Superior temporal gyrus (tissue), 1 donor: ENCODE measurements around the gene LAMA4.

Experiments
- DNase-seq: peaks from one replicate; pipeline ENCODE4 v3.0.0-alpha.2; 2016; ENCODE audit errors: extremely low spot score

The LAMA4 gene

DNA sequence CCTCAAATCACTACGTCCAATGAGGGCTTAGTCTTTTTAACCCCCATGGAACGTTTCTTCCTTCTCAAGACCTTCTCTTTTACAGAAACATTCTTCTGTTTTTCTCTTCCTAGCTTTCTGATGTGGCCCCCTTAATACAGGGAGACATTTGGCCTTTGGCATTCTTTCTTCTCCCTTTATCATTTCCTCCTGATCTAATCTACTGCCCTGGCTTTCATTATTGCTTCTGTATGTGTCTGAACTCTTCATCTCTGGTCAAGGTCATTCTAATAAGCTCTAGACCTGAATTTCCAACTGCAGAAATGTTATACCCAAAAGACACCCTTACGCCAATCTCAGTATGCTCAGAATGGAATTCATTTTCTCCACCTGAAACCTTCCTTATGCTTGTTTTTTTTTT lies 18.4 kb upstream of the LAMA4 start:
- DNase-seq, result no peak

DNA sequence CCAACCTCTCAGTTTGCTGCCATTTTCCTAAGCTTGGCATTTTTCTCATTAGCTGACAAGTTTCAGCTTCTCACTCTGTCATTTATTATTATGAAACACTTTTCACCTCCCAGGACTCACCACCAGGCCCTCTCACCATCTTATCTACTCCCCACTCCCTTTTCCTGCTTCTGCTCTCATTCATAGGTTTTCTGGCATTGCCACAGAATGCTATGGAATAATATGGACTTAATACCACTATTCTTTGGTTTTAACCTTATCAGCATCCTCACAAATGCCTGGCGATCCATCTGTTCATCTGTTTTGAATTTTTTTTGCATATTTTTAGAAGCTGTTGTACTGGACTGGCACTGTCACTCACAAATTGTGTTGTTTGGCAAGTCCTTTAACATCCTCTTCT lies 16.4 kb upstream of the LAMA4 start:
- no peak for DNase-seq

DNA sequence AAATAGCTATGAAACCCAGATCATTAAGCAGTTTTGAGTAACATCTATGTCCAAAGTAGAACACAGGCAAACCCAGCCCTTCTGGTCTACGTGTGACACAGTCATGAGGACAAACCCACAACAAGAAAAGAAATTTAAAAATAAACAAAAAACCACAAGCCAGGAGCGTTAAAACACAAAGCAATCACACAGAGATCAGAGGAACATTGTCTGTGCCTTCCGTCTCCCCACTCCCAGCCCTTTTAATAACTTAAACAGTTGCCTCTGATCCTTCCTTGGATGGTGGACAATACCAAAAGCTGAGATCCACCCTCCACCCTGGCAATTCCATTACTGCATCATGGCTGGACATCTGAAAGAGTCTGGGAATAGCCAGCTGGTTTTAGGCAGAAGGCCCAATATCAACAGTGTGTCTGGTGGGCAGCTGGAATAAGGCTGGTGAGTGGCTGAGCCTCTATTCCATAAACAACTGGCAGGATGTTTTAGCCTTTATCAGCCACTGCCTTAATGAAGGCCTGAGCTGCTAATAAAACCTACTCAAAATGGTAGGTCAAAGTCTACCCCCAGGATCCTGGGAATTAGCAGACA lies 15.7 kb upstream of the LAMA4 start:
- DNase-seq, result no peak

DNA sequence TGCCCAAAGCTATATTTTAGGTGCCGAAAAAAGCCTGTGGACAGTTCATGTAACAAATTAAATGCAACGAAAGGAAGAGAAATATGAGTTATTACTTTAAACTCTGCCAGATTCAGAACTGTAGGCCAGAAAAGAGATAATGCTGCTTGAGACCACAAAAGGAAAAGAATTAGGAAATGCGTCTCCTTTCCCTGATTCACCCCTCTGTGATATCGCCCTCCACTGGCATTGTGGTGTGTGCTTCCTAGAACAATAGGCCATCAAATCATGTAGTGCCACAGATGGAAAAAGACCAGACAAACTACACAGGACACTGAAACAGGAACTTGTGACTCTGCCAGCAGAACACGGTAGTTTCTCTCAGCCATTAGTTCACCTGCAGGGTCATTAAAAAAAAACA lies 14.7 kb upstream of the LAMA4 start:
- no peak for DNase-seq

DNA sequence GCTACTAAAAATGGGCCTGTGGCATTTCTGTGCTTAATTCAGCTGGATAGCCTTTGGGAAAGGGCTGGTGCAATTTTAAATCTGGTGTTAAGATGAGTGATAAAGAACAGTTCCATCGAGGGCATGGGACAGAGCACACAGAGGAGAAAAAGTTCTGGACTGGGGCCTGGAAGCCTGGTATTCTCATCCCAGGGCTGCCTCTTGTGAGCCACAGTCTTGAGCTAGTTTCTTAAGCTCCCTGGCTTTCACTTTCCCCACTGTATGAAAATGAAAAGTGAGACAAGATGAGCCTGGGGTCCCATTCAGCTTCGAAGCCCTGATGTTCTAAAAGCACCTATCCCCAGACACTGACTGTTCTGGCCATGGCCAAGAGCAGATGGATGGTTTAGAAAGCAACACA lies 14.3 kb upstream of the LAMA4 start:
- no peak for DNase-seq

DNA sequence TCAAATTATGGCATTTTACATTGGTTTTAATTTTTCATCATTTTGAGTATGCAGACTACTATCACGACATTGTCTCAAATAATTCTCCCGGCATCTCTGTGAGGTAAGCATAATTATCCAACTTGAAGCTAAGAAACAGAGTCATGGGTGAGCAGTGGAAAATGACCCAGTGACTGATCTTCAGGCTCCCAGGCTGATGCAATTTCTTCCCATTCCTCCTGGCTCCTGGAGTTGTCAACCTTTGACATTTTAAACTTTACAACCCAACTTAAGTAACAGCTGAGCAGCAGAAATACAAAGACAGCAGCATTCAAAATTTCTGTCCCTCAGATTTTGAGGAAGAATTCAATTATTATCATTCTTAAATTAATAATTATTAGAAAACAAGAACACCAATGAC lies 13.7 kb upstream of the LAMA4 start:
- no peak for DNase-seq

DNA sequence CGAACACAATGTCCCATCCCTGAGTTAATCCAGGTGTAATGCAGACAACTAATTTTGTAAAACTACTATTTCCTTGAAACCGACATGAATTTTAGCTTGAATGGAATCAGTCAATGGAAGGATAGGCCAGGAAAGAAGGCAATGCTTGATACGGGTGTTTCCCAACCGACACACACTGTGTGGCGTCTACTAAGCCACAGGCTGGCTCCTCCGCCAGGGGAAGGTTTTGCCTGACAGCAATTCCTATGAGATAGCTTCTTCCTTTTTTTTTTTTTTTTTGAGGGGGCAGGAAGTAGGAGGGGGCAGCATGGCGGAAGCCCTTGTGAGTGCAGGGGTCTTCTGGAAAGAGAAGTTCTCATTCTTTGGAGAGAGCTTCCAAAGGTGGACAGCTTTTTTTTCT lies 12.0 kb upstream of the LAMA4 start:
- DNase-seq, result no peak

DNA sequence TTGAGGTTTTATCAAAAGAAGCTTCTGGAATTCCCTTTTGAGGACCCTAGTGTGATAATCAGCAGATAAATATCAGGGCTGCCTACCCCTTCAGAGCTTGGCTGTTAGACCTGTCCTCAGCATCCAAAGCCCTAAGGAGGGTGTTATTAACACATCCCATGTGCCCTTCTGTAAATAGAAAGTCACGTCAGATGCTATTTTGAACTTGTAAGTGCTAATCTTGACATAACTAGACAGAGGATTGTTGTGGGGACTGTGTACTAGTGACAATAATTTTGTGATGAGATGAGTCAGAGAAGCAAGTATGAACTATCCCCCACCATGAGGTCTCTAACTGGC lies 4.9 kb upstream of the LAMA4 start:
- DNase-seq, result no peak

DNA sequence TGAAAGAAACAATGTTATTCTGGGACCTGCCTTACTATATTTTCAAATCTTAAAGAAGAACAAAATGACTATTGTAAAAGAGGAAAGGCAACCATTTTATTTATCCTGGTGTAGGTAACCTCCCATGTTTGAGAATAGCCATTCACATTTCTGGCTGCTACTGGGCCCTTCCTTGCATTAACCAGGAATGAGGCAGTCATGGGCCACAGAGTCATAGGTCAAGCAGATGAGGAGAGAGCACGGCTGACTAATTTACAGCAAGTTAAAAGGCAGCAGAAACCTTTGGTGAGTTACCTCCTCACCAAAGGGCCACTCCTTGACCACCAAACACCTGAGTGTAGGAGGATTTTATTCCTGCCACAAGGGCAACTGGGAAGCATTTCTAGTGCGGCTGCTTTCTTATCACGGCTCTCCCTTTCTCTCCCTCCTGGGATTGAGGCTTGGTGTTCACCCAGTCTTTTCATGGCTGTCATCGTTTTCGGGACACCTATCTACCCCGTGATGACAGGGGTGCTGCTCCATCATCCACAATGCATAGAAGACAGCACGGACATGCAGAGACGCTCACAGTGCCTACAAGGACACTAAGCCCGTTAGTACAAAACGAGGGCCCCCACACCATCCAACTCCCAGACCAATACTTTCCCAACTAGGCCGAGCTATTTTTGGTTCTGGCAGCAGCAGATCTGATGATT lies 4.4 kb upstream of the LAMA4 start:
- DNase-seq, result no peak

DNA sequence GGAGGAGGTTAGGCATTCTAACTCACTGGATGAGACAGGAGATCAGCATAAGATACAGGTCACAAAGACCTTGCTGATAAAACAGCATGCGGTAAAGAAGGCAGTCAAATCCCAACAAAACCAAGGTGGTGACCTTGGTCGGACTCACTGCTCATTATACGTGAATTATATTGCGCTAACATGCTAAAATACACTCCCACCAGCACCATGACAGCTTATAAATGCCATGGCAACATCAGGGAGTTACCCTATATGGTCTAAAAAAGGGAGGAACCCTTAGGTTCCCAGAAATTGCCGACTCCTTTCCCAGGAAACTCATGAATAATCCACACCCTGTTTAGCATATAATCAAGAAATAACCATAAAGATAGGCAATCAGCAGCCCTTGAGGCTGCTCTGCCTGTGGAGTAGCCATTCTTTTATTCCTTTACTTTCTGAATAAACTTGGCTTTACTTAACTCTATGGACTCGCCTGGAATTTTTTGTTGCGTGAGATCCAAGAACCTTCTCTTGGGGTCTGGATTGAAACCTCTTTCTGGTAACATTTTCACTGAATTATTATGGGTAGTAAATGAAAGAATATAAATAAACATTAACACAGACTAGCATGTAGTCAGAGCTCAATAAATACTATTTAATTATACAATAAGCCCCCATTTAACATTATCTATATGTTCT lies 3.0 kb upstream of the LAMA4 start:
- no peak for DNase-seq

DNA sequence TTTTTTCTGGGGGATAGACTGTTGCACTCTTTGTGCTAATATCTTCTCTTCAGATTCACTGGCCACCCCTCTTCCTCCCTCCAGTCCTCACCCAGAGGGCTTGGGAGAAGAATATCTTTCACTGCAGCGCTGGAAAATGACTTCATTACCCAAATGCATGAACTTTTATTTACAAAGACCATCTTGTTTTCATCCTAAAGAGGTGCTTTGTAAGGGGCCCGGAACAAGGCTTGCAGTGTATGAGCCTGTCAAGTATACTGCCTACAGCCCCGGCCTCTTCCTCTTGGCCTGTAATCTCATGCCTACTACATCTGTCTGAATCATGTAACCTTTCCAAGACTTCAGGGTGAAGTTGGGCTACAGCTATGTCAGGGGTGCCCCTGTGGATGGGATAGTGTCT lies 554 bp upstream of the LAMA4 start:
- peak; percentile 54 for DNase-seq

DNA sequence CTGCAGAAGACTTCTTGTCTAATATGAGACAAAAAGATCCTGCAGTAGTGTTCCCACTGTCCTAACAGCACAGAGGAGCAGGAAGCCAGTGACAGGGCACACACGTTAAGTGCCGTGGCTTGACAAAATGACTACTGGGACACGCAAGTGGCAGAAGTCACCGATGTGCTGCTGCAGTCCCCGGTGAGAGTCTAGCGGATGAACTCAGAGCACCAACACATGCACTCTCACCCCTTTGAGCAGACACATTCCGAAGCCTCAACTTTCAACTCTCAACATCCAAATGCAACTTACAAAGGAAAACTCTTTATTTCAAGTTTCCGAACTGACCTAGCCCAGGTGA lies 898 bp downstream of the LAMA4 start:
- DNase-seq, result peak; percentile 43

DNA sequence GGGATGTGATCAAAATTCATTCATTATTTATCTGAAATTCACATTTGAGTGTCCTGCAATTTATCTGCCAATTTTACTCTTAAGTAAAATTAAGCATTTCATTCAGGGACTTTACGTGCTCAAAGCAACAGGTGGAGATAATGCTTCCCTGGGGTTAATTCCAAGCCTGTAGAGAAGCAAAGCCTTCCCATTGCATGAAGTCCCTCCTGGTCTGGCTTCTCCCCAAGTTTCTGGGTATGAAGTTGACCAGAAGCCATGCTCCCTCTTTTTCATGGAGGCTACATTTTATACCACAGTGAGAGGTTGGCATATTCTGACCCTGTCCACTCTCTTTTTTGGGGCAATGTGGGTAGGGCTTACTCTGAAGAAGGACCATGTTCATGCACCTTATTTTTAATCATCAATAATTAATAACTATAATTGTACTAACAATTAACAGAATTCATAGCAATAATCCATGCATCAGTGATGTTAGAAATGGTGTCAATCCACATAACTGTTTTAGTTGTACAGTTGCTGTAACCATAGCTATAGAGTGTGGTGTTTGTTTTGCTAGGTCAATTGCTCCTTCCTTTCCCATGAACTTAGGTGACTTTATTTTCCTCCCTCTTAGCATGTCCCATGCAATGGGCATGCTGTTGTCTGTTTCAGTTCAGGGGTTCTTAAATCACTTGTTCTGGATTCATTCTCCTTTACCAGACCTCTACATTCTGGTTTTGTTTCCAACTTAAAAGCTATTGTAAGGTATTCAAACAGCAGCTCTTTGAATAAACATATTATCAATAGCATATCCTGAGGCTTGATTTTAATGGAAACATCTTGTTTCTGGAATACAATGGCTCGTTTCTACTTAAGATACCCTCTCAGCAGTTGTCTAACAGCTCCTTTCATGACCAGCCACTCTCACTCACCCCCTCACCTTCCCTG lies 1.5 kb downstream of the LAMA4 start:
- peak; percentile 34 for DNase-seq

DNA sequence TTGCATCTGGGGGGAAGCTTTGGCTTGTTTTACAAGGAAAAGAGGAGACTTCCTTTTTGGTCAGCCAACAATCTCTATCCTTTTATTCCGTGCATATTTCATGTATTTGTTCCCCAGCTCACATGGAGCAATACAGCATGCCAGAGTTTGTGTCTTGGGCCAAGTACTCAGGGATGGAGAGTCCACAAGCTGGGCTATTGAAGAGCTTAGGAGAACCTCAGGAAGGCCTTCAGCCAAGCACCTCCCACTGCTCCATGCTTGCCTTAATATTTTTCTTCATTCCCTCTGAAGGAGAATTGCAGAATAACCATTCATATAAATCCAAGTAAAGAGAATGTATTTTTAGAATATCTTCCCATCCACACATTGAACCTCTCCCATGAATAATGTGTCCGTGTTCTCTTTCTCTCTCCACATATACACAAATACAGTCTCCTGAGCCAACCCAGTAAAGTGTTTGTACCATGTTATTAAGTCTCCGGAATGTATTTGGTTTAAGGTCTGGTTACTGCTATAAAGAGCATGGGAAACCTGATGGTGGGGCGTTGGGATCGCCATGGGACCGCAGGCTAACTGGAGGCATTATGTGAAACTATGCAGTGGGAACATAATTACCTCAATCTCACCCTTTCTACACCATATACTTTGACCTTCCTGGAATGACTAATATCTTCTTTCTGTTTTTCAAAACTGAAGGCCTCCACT lies 3.0 kb downstream of the LAMA4 start:
- no peak for DNase-seq

DNA sequence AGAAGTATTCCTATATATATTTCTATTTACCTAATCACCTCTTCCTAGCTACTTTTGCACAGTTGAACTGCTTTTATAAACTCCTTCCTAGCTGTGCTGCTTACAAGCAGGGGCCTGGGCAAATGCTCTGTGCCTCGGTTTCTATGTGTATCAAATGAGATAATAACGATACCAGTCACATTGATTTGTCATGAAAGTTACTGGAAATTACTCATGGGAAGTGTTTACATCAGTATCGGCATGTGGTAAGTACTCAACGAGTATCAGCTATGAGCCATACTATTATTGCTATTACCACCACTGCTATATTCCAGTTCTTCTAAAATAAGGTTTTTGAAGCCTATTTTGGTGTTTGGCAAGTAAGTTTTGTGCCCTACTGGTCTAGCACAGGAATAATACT lies 4.9 kb downstream of the LAMA4 start:
- DNase-seq, result no peak

DNA sequence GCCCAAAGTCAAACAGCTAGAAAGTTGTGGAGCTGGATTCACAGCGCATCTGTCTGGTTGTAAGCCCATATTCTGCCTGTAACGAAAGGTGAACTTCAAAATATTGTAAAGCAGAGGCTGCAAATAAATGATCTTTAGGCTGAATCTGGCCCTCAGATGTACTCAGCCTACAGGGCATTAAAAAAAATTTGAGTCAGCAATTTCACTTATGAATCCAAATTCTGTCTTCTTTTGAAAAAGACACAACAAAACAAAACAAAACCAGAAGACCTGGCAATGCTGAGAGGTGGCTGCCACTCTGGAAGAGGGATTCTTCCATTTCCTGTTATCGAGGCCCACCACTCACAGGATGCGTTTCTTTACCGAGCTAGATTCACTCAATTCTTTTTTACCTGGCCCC lies 7.1 kb downstream of the LAMA4 start:
- no peak for DNase-seq

DNA sequence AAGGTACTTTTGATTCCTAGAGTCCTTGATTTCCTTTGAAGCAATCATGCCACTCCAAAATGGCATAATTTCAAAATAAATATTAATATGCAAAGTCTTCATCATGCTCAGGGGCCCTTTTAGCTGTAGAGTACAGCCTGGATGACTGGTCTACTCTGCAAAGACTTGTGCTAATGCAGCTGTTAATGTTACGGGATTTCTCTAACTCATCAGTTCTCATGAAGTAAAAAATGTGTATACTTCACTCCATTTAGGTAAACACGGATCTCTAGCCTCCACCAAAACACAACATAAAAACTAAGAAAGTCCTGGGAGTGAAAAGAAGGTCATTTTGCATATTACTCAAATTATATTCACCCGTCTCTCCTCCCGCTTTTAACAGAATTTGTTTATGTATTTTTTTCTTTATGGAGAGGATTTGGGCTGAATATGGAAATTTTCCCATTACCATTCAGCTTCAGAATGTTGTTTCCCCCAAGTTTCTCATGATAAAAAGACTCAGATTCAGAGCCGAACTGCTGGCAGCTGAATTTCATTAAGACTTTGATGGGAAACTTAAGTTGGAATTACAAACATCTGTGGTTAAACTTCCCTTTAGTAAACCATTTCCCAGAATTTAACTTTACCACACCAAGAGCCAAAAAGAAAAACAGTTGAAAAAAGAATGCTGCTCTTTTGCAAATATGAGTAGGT lies 8.7 kb downstream of the LAMA4 start:
- no peak for DNase-seq

DNA sequence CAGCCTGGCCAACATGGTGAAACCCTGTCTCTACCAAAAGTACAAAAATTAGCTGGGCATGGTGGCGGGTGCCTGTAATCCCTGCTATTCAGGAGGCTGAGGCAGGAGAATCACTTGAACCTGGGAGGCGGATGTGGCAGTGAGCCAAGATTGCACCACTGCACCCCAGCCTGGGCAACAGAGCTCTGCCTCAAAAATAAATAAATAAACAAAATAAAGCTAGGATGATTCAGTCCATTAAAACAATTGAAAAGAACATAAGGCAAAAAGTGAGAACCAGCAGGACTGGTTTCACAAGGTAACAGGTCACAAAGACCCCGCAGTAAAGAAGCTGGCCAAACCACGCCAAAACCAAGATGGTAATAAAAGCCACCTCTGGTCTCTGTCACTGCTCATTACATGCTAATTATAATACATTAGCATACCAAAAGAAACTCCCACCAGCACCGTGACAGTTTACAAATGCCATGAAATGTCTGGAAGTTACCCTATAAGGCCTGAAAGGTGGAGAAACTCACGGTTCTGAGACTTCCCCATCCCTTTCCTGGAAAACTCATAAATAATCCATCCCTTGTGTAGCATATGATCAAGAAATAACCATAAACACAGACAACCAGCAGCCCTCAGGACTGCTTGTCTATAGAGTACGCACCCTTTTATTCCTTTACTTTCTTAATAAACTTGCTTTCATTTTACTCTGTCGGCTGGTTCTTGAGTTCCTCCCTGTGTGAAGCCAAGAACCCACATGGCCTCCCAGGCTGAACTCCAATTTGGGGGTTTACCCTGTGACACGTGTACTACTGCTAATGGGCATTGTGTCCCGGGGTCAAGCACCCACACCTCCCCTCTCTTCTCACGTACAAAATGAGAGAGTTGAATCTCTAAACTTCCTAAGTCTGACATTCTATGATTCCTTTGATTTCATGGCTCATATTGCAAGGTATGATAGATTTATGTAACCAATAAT lies 10.2 kb downstream of the LAMA4 start:
- no peak for DNase-seq

DNA sequence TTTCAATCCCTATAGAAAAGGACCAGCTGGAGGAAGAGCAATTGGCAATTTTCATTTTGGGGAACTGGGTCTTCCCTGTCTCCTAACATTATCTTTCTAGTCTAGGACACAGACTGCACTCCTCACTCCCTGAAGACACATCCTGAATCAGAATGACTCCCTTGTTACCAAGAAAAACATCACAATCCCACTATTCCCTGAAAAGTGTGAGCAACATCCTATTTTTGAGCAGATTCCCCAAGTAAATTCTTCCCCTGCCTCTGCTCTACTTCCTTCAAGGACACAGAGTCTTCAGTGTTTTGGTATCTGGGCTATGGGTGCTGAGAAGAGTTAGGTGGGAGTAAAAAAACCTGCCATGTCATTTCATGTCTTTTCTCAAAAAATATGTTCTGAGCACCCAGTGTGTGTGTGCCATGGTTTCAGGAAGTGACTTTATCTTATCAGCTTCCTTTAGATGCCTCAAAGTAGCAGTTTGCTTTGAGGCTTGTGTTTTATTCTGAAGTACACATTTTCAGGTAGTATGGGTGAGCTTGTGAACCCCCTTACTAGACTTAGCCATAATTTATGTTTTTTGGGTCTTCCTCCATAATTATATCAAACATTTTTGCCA lies 12.4 kb downstream of the LAMA4 start:
- peak; percentile 43 for DNase-seq

DNA sequence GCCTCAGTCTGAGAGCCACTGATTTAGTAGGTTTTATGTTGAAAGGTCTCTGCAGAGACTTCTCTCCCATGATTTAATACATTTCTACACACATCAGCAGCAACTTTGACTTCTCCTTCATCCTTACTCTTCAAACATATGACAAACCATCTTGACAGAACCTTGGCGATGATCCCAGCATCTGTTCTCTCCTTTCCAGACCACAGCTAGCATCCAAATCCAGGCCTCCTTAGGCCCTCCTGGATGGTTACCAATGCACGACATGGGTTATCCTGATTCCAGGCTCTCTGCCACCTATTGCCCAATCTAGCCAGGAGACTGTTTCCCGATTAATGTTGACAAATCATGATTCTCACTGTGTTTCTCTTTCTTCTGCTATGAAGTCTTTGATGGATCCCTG lies 16.8 kb downstream of the LAMA4 start:
- DNase-seq, result no peak
